Measurements from ENCODE around the gene NHEJ1.

NHEJ1 gene

DNA sequence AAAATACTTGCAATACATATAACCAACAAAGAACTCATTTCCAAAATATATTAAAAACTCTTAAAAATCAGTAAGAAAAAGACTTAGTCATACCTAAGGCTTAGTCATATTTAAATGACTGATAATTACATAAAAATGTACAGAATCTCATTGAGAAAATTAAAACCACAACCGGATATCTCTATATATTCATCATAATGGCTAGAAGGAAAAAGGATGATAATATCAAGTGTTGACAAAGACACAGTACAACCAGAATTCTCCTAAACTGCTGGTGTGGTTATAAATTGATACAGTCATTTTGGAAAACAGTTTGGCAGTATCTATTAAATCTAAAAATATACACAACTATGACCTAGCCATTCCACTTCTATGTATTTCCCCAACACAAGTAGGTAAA lies 72.8 kb downstream of the NHEJ1 start:
- DNase-seq (ENCODE audit: low spot score), result no peak

DNA sequence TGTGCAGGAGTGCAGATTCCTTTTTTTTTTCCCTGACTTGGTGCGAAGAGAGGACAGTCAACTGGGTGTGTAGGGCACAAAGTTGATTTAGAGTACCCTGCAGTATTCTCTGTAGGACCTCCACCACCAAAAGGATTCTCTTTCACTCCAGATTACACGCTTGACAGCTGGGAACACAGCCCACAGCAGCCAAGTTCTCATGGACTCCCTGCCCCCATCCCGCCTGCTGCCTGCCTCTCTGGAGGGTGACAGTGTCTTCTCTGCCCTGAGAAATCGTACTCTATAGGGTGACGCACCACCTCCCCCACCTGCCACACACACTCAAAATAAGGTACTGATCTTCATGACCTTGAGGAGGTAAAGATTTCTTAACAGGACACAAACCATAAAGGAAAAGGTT lies 73.3 kb downstream of the NHEJ1 start:
- DNase-seq (ENCODE audit: low spot score), result no peak

DNA sequence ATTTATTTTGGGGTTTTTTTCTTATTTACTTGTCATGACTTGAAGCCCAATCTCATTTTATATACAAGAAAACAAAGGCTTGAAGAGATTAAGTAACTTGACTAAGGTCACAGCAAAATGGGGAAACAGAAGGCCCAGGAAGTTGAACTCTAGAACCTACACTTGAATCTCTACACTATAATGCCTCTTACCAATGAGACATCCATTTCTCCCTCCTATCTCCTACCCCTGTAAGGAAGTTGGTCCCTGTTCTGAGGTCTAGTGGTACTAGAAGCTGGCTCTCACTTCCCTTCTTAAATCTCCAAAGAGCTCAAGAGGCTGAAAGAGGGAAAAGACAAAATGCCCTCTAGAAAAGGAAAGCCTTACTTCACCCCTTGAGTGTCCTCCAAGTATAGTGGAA lies 74.4 kb downstream of the NHEJ1 start:
- DNase-seq (ENCODE audit: low spot score), result no peak

DNA sequence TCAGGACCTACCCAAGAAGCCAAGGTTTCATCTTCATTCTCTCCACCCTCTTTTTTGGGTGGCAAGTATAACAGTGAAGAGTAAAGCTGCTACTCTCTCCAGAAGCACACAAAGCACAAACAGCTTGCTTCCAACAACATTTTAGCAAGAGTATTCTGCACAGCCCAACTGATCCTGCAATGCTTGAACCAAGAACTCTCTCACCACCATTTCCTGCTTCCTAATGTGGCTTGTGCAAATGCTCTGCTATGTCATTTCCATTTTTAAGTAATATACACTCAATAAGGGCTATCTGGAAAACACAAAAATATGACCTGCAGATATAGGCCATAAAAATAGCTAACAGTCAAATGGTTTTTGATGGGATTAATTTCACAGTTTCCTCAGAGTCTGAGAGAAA lies 75.8 kb downstream of the NHEJ1 start:
- no peak for DNase-seq (ENCODE audit: low spot score)

DNA sequence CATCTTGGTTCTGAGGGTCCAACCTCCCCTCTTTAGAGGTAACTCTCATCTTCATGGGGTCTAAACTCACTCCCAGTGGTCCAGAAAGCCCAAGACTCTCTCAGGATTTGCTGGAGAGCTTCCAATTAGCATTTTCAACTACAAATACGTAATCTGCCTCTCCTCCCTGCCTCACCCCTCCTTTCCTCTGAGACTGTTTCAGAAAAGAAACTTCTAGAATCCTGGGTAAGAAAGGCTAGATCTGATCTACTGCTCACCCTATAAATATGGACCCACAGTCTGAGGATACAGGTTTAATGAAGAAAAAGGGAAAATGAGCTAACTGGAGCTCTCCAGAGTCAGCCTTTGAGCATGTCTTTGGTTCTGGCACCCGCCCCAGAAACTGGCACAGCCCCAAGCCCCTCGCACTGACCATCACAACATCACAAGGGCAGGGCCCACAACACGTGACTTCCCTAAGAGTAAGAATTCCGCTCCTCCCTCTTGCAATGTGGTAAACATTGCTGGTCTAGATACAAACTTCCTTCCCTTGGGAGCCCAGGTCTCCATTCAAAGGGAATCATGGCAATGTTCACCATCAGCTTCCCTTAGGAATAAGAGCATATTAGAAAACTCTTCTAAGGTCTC lies 78.2 kb downstream of the NHEJ1 start:
- no peak for DNase-seq (ENCODE audit: low spot score)

DNA sequence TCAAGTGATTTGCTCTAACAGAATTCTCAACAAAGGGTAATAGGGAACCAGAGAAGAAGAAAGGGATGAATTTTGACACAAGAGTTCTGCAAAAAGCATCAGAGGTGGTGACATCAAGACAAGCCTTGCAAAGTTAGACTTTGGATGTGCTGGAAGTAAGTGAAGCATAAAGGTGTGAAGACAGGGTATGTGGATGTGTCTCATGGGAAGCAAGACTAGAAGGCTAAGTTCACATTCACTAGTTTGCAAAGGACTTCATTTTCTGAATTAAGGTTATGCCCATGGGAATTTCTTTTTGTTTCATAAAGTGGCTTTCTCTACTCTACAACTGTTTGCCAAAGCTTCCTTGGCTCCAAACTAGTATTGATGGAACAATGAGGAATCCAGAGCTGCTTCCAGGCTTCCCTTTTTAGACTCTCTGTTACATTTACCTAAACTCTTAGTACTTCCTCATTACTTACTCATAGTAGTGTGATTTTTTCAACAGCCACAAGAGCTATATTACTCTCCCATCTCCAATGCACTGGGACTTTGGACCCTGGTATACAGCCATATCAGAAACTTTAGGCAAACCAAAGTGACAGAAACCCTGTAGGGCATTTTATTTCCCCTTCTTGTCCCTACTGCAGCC lies 78.8 kb downstream of the NHEJ1 start:
- DNase-seq (ENCODE audit: low spot score), result no peak

DNA sequence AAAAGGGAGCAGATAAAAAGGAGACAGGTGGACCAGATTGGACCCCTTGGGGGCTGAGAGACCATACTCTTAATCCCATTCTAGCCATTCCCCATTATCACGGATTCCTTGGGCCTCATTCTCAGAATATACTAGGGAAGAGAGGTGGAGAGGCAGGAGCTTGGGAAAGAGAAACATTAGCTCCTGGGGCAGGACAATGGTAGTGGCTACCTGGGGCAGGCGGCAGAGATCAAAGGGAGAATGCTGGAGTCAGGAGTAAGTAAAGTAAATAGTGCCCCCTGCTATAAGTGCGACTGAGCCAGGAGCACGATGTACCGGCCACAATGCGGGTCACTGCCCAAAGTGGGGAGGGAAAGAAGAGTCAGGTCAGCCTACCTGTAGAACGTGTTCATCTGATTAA lies 79.5 kb downstream of the NHEJ1 start:
- no peak for DNase-seq (ENCODE audit: low spot score)

DNA sequence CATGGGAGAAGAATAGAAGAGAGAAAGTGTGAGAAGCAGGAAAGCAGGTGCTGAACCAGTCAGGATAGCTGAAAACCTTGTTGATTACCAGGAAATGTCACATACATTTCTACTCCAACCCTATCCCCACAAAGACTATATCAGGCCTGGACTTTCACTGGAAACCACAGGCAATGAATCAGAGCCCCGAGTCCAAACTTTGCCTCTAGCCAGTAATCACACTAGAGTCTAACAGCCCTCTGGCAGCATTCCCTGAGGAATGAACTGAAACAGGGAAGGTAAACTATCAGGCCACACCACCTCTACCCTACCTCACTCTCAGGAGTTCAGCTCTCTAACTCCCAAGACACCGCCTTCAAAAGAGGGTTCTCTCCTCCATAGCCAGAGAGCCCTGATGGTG lies 81.2 kb downstream of the NHEJ1 start:
- DNase-seq (ENCODE audit: low spot score), result no peak

DNA sequence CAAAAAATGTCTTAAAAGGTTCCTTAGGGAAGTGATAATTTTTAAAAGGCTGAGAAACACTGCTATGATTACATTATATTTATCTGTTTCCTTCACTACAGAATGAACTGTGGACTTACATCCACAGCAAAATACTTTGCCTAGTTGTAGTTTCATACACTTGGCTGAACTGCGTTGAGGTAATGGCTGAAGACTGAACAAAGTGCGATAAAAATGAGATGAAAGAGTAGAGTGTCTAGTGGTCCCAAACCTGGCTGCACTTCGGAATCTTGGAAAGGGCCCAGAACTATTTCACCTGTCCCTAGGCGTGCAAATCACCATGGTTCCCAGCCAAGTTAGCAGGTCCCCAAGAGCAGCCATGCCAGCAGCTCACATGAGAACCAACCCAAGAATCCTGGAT lies 81.7 kb downstream of the NHEJ1 start:
- no peak for DNase-seq (ENCODE audit: low spot score)

DNA sequence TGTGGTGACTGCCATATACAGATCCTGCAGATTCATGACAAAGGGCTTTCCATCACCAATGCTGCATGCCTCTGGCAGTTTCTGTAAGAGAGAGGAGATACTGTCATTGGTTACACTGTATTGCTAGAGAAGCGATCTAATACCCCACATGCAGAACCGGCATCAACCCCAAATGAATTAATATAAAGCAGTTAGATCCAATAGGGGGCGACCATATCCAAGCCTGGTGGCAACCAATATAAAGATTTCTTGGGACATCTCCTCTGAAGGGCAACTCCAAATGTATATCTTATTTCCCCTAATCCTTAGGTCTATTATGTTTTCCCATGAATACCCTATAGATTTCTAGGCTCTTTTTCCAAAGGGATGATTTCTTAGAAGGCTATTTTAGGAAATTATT lies 82.5 kb downstream of the NHEJ1 start:
- no peak for DNase-seq (ENCODE audit: low spot score)

DNA sequence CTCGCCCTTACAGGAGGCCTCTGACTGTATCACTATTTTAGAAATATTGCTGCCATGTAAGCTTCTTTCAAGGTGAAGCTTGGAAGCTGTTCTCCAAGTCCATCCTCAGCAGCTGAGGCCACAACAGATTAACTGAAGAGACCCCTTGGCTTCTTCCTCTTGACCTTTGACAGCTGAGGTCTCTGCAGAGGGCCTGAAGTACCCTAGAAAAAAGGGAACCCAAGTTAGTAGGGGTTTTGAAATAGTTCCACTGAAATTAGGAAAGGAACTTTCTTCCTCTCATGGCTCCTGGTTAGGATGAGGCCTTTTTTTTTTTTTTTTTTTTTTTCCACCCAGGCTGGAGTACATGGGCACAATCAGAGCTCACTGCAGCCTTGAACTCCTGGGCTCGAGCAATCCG lies 84.4 kb downstream of the NHEJ1 start:
- no peak for DNase-seq (ENCODE audit: low spot score)

DNA sequence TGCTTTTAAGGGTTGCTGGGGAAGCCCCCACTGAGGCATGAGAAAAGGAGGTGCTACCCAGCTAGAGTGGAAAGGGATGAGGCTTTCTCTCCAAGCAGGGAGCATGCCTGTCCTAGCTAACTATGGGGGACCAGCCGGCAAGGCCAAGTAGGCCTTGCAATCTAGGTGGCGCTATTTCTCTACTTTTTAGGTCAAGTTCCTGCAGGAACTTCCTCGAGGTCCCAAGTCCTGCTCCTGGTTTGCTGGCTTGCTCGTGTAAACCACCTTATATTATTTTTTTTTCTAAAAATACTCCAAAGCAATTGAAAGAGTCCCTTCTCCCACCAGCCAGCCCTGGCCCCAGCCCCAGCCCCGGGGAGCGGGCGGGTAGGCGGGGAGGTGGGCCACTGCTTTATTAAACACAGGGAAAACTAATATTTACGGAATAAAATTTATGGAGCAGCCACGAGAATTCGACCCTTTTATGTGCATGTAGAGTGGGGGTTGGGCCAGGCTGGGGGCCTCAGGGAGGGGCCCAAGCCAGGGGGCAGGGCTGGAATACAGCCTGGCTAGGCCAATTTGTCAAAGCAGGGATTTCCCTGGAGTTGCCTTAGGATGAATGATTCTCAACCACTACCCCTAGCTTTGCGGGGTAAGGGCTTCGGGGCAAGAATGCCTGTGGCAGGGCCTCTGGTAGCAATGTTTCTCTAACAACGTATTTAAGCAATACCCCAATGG lies 87.0 kb downstream of the NHEJ1 start:
- DNase-seq (ENCODE audit: low spot score), result no peak

DNA sequence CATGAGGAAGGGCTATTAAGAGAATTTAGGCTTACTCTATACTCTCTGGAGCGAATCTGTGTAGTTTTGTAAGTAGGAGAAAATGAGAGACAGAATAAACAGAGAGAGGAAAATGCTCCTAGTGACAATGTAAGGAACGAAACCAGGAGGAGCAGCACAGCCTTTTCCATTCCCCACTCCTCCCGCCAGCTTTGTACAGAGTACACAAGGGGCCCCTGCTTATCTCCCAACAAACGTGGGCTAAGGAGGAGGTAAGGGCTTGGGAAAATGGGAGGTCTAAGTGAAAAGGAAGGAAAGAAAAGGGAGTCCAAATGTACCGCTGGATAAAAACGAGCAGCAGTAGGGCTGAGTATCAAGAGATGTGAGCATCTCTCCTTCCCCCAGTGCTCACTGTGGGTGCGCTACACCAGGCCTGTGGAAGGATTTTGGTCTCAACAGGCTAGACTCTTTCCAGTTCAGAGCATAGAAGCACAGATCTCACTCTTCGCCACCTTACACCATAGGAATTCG lies 87.8 kb downstream of the NHEJ1 start:
- no peak for DNase-seq (ENCODE audit: low spot score)

DNA sequence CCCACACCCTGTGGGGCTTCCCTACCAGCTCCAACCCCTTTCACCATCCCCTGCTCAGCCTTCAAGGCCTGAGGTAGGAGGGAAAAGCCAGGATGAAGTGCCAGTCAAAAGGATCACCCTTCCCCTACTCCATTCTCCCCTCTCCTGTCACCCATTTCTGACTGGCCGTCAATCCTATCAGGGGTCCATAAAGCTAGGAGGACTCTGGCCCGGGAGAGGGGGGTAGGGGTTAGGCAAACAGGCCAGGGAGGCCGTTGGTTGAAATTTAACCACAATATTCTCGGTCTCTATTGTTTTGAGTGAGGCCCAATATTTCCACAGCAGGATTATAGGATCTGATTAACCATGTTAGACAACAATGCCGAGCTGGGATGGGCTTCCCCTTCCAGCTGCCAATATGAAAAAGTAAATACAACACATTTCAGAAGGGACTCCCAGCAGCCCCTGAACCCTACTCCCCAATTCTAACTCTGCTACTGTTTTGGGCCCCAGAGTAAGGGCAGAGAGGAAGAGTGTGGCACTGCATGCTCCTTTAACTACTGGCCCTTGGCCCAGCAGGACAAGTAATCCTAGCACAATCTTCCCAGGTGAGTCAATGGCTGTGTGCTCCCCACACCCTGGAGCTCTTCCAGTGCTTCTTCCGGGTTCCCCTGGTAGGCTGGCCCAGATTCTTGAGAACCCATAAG lies 89.3 kb downstream of the NHEJ1 start:
- no peak for DNase-seq (ENCODE audit: low spot score)

DNA sequence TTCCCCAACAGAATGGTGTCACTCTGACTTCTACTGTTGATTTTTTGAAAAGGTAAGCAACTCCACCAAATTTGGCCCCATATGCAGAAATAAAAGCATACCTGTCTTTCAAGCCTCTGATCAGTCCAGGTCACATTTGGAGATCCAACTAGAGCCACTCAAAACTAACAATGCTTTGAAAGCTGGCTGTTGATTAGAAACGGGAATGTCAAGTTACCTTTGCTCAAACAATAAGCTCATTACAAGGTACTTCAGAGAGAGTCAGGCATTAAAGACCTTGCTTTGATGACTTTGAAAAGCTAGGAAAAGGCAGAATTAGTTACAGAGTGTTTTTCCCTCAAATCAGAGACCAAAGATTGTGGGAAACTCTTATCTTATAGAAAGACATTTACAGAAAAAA lies 95.1 kb downstream of the NHEJ1 start:
- no peak for DNase-seq (ENCODE audit: low spot score)

DNA sequence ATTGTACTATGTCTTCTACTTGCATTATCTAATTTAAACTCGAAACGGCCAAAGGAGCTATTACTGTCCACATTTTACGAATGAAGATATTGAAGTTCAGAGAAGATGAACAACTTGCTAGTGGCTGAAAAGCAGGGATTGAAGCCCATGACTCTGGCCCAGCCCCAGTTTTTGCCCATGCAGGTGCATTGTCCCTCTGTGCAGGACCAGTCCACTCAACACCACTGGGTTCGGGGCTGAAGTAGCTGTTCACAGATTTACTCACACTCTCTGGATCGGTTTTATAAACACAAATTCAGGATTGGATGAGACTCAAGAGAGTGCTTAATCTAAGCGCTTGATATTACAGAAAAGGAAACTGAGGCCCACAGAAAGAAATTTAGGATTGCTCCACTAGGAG lies 98.5 kb downstream of the NHEJ1 start:
- no peak for DNase-seq (ENCODE audit: low spot score)

DNA sequence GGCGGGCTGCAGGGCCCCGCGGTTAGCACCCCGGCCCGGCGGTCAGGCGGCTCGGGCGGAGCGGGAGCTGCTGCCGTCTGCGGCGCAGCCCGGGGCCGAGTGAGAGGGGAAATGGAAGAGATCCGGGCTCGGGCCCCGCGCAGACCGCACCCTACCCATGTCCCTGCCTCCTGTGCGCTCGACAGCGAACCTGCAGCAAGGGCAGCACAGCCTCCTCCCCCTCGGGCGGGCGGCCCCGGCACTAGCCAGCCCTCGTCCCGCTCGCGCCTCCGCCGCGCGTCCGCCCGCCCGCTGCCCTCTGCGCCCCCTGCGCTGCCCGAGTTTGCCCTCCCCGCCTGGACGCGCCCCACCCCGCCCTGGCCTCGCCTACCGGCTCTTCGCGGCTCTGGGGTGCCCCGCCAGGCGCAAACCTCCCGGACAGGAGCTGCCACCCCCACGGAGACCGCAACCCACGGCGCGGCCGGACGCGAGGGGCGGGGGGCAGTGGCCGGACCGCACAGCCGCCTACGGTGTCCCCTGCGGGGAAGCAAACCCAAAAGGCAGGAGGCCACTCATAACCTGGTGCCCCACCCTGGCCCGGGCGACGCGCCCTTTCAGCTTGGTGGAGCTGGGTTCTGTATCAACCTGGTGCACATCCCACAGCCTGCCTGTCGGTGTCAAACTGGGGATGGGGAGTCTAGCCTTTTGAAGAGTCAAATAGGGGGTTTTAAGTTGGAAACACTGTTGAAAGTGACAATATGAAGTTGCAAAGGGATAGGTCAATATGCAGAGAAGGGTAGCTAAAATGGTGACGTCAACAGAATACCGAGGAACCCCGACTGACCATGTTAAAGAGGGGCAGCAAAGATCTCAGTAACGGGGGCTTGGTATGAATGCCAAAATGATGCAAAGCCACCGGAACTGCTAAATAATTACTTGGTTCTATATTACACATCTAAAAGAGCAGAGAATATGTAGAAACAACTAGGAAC lies 99.5 kb downstream of the NHEJ1 start, which contains the start of gene IHH:
Gene IHH (minus strand): TSS at position 101 of the 971 bp plus-strand sequence. CDS start 454 bp downstream, outside the sequence.
- no peak for DNase-seq (ENCODE audit: low spot score)

DNA sequence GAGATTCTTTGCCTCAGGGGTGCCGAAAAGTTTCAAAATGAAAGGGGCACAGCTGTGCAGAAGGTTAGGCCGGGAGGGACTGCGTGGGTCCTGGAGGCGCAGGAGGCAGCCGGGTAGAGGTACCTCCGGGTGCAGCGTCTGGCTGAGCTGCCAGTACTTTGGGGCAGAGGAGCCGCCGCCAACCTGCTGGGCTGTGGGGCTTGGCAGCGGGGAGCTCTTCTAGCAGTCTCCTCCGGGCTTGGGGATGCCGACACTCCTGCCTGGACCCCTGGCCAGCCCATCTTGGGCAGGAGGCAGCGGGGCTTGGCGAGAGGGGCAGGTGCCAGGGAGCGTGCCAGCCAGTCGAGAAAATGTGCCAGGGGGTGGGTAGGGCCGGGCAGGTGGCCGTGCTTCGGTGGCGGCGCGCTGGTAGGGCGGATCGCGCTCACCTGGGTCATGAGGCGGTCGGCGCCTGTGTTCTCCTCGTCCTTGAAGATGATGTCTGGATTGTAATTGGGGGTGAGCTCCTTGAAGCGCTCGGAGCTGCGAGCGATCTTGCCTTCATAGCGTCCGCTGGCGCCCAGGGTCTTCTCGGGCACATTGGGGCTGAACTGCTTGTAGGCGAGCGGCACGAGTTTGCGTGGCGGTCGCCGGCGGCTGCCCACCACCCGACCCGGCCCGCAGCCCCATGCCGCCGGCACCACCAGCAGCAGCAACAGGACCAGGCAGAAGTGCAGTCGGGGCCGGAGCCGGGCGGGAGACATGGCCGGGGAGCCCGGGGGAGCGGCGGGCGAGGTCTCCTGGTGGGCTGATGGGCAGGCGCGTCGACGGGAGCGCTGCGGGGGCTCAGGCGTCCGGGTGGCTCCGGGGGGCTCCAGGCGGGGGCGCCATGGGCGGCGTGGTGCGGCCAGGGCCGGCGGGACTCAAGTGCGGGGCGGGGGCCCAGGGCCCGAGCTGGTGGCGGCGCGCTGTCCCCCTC lies 100.6 kb downstream of the NHEJ1 start:
- DNase-seq (ENCODE audit: low spot score), result no peak

DNA sequence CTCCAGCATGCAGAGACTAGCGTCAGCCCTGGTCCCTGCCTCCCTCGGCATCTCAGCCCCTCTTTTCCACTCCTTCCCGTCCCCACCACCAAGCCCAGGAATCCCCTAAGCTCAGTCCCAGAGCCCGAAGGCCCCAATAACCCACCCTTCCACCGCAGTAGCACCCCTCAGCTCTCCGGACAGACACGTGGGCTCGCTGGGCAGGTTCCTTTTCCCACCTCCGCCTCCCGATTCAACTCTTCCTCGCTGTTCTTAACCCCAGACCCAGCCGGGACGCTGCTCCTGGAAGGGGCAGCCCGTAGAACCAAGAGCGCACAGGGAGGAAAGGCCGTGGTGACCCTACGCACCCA lies 101.3 kb downstream of the NHEJ1 start:
- DNase-seq (ENCODE audit: low spot score), result no peak
